ENCODE measurements around the gene TBC1D14.

DNA sequence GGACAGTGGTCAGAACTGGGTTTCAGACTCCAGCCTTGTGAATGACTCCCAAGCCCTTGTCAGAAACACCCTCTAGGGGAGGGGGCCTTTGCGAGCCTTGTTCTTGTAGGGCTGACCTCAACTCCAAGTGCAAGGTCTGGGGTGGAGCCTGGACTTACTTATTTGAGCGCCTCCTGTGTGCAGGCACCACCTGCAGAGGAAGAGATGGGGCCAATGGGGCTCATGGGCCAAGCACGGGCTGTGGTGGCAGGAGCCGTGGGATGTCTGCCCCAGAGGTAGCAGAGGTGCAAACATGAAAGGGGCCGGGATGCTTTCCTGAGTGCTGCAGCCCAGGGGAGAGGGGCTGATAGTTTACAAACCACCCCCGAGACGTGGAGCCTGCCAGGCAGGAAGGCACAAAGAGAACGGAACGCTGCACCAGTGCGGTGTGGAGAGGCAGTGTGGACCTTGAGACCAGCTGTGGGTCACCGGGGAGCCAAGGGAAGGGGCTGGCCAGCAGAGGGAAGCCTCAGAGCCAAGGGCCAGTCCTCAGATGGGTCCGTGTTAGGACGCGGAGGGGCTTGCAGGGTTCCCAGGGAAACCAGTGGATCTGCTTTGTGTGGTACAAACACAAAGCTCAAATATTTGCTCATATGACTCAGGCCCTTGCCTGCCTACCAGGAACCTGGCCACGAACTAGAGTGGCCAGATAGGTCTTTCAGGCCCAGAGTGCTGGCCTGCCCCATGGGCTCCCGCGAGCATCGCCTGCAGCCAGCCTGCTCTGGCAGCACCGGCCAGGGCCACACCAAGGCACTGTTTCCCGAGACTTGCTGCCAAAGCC is 124.8 kb downstream of the TBC1D14 start:
- TF ChIP-seq, protein P1, sequence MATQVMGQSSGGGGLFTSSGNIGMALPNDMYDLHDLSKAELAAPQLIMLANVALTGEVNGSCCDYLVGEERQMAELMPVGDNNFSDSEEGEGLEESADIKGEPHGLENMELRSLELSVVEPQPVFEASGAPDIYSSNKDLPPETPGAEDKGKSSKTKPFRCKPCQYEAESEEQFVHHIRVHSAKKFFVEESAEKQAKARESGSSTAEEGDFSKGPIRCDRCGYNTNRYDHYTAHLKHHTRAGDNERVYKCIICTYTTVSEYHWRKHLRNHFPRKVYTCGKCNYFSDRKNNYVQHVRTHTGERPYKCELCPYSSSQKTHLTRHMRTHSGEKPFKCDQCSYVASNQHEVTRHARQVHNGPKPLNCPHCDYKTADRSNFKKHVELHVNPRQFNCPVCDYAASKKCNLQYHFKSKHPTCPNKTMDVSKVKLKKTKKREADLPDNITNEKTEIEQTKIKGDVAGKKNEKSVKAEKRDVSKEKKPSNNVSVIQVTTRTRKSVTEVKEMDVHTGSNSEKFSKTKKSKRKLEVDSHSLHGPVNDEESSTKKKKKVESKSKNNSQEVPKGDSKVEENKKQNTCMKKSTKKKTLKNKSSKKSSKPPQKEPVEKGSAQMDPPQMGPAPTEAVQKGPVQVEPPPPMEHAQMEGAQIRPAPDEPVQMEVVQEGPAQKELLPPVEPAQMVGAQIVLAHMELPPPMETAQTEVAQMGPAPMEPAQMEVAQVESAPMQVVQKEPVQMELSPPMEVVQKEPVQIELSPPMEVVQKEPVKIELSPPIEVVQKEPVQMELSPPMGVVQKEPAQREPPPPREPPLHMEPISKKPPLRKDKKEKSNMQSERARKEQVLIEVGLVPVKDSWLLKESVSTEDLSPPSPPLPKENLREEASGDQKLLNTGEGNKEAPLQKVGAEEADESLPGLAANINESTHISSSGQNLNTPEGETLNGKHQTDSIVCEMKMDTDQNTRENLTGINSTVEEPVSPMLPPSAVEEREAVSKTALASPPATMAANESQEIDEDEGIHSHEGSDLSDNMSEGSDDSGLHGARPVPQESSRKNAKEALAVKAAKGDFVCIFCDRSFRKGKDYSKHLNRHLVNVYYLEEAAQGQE (IDR thresholded peaks at IDR 0.05; ENCODE audit: insufficient read depth in 1 of 2, low read depth in 2 of 2, low read length in 2 of 2): no peak
- TF ChIP-seq SIN3A (IDR thresholded peaks at IDR 0.05; ENCODE audit: borderline replicate concordance, insufficient read depth, low read length): no peak

All from PFSK-1 (cell line).